ENCODE data around the gene CYP17A1. TPM values are rescaled to one million over a fixed set of nuclear protein-coding genes. Genes with fewer than 3 reads are reported as not detected.

Gene CYP17A1
- total RNA-seq, 1 donor from 2014 or later, result not detected

GRCh38 chr10:102814453-102814871 lies 22.8 kb downstream of the CYP17A1 start:
- TF ChIP-seq CTCF (conservative IDR thresholded peaks at IDR 0.05; ENCODE audit: low read depth, low read length), result no peak
- DNase-seq (ENCODE audit: low read depth), result no peak
- no peak overlapping the region for H3K4me3 ChIP-seq (ENCODE audit: low read depth, low read length)

DNA sequence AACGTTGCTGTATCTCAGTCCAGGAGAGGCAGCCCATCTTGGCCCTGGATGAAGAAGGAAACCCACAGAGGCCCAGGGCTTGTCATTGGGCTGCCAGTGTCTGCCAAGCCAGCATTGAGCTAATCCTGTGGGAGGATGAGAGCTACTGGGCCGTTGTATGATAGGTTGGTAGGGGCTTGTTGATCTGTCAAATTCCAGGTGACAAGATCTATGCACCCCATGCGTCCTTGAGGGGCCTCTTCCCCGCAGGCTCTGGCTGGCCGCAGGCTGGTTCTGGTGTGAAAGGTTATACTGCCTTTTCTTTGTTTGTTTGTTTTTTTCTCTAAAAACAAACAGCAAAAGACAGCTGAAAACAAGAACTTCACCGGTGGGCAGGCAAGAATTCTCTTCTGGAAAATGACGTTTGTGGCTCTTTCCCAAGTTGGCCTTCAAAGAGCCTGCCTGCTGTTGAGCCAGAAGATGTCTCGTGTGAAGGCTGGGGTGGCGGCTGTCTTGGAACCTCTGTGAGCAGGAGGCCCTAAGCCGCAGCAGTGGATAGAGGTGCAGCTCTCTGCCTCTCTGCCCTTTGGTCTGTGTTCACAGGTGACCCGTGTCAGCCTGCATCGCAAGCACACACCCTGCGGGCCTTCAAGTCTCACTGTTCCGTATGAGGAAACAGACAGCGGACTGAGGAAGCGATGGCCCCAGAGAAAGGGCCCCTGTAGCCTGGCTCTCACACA lies 23.3 kb downstream of the CYP17A1 start:
- no peak overlapping the region for H3K4me3 ChIP-seq (ENCODE audit: low read depth, low read length)
- no peak for DNase-seq (ENCODE audit: low read depth)
- TF ChIP-seq CTCF (conservative IDR thresholded peaks at IDR 0.05; ENCODE audit: low read depth, low read length), result no peak

GRCh38 chr10:102813017-102813541 lies 24.1 kb downstream of the CYP17A1 start:
- no peak for TF ChIP-seq CTCF (conservative IDR thresholded peaks at IDR 0.05; ENCODE audit: low read depth, low read length)
- no peak for DNase-seq (ENCODE audit: low read depth)
- no peak overlapping the region for H3K4me3 ChIP-seq (ENCODE audit: low read depth, low read length)

- no peak for DNase-seq (ENCODE audit: low read depth)
- no peak overlapping the region for H3K4me3 ChIP-seq (ENCODE audit: low read depth, low read length)
- TF ChIP-seq CTCF (conservative IDR thresholded peaks at IDR 0.05; ENCODE audit: low read depth, low read length), result no peak
These were observed 24.9 kb downstream of the CYP17A1 start for GRCh38 chr10:102812231-102812876.

- no peak for TF ChIP-seq CTCF (conservative IDR thresholded peaks at IDR 0.05; ENCODE audit: low read depth, low read length)
- H3K4me3 ChIP-seq (ENCODE audit: low read depth, low read length), result no peak overlapping the region
- no peak for DNase-seq (ENCODE audit: low read depth)
These were observed 25.9 kb downstream of the CYP17A1 start for GRCh38 chr10:102811346-102811745.

DNA sequence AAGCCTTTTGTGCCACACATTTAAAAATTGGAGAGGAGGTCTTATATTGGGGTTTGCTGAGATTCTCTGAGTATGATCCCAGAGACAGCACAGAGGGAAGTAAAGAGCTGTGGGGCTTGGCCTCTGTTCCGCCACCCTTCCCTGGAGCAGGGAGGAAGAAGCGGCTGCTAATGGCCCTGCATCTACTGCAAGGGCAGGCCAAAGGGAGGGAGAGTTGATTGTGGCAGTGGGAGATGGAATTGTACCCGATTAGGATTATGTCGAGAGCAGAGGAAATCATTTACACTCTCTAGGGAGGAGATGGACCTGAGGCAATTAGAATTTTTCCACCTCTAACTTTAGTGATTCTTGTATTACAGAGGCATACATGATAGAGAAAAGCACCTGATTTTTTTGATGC lies 28.8 kb downstream of the CYP17A1 start:
- TF ChIP-seq CTCF (conservative IDR thresholded peaks at IDR 0.05; ENCODE audit: low read depth, low read length), result no peak

More for the DNA sequence above, 28.8 kb downstream of the CYP17A1 start:
- no peak for DNase-seq (ENCODE audit: low read depth)
- no peak overlapping the region for H3K4me3 ChIP-seq (ENCODE audit: low read depth, low read length)

All from epithelial cell of proximal tubule (primary cell).